Psoas muscle (tissue), 8 donors: Measurements from ENCODE around the gene KAT8. TPM values are rescaled to one million over a fixed set of nuclear protein-coding genes. Genes with fewer than 3 reads are reported as not detected.
"Not testable (repeated sequence)": the region's sequence is repeated elsewhere in the genome, so short reads cannot be mapped to it uniquely, and the experiment has no call there.

Source experiments
- ATAC-seq, 4 donors: fragments of 200-7000 bp; cut with Tn5 transposase; one replicate each; pipeline ENCODE4 v1.9.1; 2020; ENCODE audit warnings: moderate library complexity in 3 of 4, mild to moderate bottlenecking in 2 of 4
- DNase-seq, 2 donors: peaks; one replicate each; pipeline ENCODE4 v3.0.0-alpha.2; 2020
- H3K27ac ChIP-seq: fragments of 200-600 bp; one replicate; pipeline ENCODE4 v1.8.0; 2022
- H3K27me3 ChIP-seq, 3 donors: fragments of 200-600 bp in 1 of 3; one replicate each; pipeline versions ENCODE4 v1.6.1 to v1.8.0; 2013 to 2022; ENCODE audit warnings: low read length in 2 of 3, mild to moderate bottlenecking in 2 of 3, moderate library complexity in 1 of 3; ENCODE audit not compliant: insufficient read depth in 3 of 3
- H3K36me3 ChIP-seq, 2 donors: fragments of 200-600 bp in 1 of 2; one replicate each; pipeline versions ENCODE4 v1.6.1 to v1.8.0; 2013 to 2022; ENCODE audit warnings: low read depth in 1 of 2, mild to moderate bottlenecking in 1 of 2, moderate library complexity in 1 of 2; ENCODE audit not compliant: insufficient read depth in 1 of 2
- H3K4me1 ChIP-seq: fragments of 200-600 bp; one replicate; pipeline ENCODE4 v1.8.0; 2022
- H3K4me3 ChIP-seq: fragments of 200-600 bp; one replicate; pipeline ENCODE4 v1.8.0; 2022; ENCODE audit warnings: mild to moderate bottlenecking
- H3K9me3 ChIP-seq: fragments of 200-600 bp; one replicate; pipeline ENCODE4 v1.8.0; 2022
- WGBS, 3 donors: extraction: QIAGEN DNeasy Blood & Tissue Kit; methylation state at CpG; one replicate each; pipeline versions ENCODE4 v1.1.6 to v1.1.7; 2013; 5-methylcytosine and 5-hydroxymethylcytosine counted together
- intact Hi-C, 2 donors: fragments of 100-400 bp; cut with DNase I; formaldehyde crosslinking; loops; one replicate each; pipeline versions ENCODE4 v1.11.0 to v1.14.2; 2022
- polyA plus RNA-seq, 3 donors: library from polyadenylated mRNA; stranded (reverse); fragments of 200-250 nt; gene quantifications; one replicate each; pipeline ENCODE4 v1.2.3, GENCODE V29; 2013
- total RNA-seq, 4 donors: library from RNA; stranded (reverse); fragmentation: NEBNext Ultra II Directional in 2 of 4; extraction: Animal tissue kit (Norgen Biotek cat#: 25700) in 2 of 4; gene quantifications; one replicate each; pipeline versions ENCODE4 v1.2.1 to v1.2.4, GENCODE V29; 2021 to 2023
- TF ChIP-seq, protein P1 (sequence below): fragments of 200-600 bp; IDR thresholded peaks from one replicate; pipeline ENCODE4 v1.8.0; 2022; ENCODE audit warnings: antibody characterized with exemption
- donor health status: healthy with polysubstance abuse.
- donor health status: DM: no; HTN: no; CAD: no; lungs with moderate emphysema.
- donor health status: Bipolar disorder and iron deficiency.
- donor health status: healthy.
- donor health status: DM: yes; HTN: yes; CAD: no.
- donor health status: DM: no; HTN: no; CAD: no.
- donor health status: DM: no; HTN: no; CAD: no.
- donor health status: DM: yes; HTN: yes; CAD: no.

KAT8 gene
- total and polyA plus RNA-seq, 7 donors, result 36.1 to 75.4 (median 52.7) TPM

DNA sequence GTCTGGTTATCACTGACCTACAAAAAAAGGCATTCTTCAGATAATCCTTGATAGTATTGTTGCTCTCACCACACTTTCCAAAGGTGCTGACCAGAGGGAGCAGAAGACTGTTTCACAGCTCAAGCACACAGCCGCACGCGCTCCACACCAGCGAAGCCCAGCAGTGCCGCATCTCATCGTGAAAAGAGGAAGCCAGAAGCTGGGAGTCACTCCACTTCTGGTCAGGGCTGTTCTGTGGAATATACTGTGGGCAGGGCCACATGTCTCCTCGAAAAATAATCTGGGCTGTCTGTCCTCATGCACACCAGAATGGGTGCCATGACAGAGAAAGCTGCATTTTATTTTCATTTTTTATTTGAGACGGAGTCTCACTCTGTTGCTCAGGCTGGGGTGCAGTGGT is 39.7 kb downstream of the KAT8 start:
- no peaks in the 10 kb centered on the region for H3K4me1 ChIP-seq
- no peaks in the 10 kb centered on the region for H3K36me3 ChIP-seq
- 26 to 45% (median 36%) methylated on average over 8 of the region's 8 CpGs for WGBS, 3 donors
- ATAC-seq (no peak), DNase-seq (no peak)
- no peak overlapping the region for H3K27ac ChIP-seq
- TF ChIP-seq, protein P1, sequence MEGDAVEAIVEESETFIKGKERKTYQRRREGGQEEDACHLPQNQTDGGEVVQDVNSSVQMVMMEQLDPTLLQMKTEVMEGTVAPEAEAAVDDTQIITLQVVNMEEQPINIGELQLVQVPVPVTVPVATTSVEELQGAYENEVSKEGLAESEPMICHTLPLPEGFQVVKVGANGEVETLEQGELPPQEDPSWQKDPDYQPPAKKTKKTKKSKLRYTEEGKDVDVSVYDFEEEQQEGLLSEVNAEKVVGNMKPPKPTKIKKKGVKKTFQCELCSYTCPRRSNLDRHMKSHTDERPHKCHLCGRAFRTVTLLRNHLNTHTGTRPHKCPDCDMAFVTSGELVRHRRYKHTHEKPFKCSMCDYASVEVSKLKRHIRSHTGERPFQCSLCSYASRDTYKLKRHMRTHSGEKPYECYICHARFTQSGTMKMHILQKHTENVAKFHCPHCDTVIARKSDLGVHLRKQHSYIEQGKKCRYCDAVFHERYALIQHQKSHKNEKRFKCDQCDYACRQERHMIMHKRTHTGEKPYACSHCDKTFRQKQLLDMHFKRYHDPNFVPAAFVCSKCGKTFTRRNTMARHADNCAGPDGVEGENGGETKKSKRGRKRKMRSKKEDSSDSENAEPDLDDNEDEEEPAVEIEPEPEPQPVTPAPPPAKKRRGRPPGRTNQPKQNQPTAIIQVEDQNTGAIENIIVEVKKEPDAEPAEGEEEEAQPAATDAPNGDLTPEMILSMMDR, result no peak
- H3K4me3 ChIP-seq, result no peak overlapping the region
- H3K9me3 ChIP-seq, result no peaks in the 10 kb centered on the region
- H3K27me3 ChIP-seq, result no peaks in the 10 kb centered on the region
- intact Hi-C loops, result no loop called here

GRCh38 chr16:31167315-31167714 is 49.9 kb downstream of the KAT8 start:
- Histone ChIP-seq H3K4me3 (no peak overlapping the region), H3K27me3 (no peaks in the 10 kb centered on the region), H3K9me3 (no peaks in the 10 kb centered on the region), H3K4me1 (no peaks in the 10 kb centered on the region), H3K36me3 (no peaks in the 10 kb centered on the region), H3K27ac (no peak overlapping the region)
- TF ChIP-seq, protein P1, result no peak
- DNase-seq (no peak), ATAC-seq (no peak)
- intact Hi-C loops, result no loop called here
- WGBS, 3 donors, result 86 to 94% (median 89%) methylated on average over 8 of the region's 8 CpGs

DNA sequence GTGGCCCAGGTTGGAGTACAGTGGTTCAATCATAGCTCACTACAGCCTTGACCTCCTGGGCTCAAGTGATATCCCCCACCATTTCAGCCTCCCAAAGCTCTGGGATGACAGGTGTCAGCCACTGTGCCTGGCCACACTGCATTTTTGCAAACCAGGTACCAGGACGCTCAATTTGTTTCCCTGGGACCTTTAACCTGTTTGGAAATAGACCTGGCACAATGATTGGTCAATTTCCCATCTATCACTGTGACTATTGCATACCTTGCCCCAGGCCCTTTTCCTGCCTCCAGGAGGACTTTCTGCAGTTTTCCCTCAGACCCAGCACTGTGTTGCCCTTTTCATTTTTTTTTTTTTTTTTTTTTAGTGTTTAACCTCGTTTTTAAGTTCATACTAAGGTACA is 51.4 kb downstream of the KAT8 start:
- no peaks in the 10 kb centered on the region for H3K36me3 ChIP-seq
- intact Hi-C loops, result no loop called here
- H3K27me3 ChIP-seq, result no peaks in the 10 kb centered on the region
- H3K4me3 ChIP-seq, result no peak overlapping the region
- H3K27ac ChIP-seq, result no peak overlapping the region
- H3K9me3 ChIP-seq, result no peaks in the 10 kb centered on the region
- ATAC-seq (no peak), DNase-seq (no peak)
- WGBS, 3 donors, result 65 to 67% (median 66%) methylated on average over 2 of the region's 2 CpGs
- TF ChIP-seq, protein P1, result no peak
- H3K4me1 ChIP-seq, result no peaks in the 10 kb centered on the region

GRCh38 chr16:31170048-31170447 is 52.6 kb downstream of the KAT8 start:
- H3K27ac ChIP-seq, H3K9me3 ChIP-seq, H3K36me3 ChIP-seq, ATAC-seq, intact Hi-C loops, H3K27me3 ChIP-seq, H3K4me1 ChIP-seq, DNase-seq, H3K4me3 ChIP-seq: not testable (repeated sequence)
- no CpG with 5 or more reads among the region's 2 CpGs for WGBS, 3 donors

DNA sequence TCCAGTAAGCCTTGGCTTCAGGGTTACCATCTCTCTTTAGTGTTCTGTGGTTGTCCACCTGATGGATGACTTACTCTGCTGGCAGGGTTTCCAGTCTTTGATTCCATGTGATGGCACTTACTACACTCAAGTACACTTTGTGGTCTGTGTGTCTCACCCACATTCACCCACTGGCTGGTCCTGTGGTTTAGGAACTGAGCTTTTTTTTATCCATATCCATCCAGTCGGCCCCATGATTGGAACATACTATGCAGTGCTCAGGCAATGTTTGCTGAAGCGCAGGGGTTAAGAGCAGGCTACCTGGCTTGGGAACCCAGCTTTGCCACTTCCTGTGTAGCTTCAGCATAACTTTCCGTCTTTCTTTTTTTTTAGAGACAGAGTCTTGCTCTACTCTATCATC is 59.7 kb downstream of the KAT8 start:
- H3K9me3 ChIP-seq, result no peaks in the 10 kb centered on the region
- no peaks in the 10 kb centered on the region for H3K36me3 ChIP-seq
- ATAC-seq (no peak), DNase-seq (no peak)
- TF ChIP-seq, protein P1, result no peak
- 75 to 82% (median 80%) methylated on average over 3 of the region's 3 CpGs for WGBS, 3 donors
- H3K4me1 ChIP-seq, result peaks cover 14% of the 10 kb centered on the region
- no peak overlapping the region for H3K27ac ChIP-seq
- no peaks in the 10 kb centered on the region for H3K27me3 ChIP-seq
- H3K4me3 ChIP-seq, result no peak overlapping the region
- intact Hi-C loops, result no loop called here
